Retina (tissue), 1 donor: ENCODE results near the gene AFP.
A peak's percentile ranks its signal among the peaks of the same experiment; 100 is the strongest.

ENCODE experiments used
- DNase-seq: peaks from one replicate; pipeline ENCODE4 v3.0.0-alpha.2; 2016

AFP gene

DNA sequence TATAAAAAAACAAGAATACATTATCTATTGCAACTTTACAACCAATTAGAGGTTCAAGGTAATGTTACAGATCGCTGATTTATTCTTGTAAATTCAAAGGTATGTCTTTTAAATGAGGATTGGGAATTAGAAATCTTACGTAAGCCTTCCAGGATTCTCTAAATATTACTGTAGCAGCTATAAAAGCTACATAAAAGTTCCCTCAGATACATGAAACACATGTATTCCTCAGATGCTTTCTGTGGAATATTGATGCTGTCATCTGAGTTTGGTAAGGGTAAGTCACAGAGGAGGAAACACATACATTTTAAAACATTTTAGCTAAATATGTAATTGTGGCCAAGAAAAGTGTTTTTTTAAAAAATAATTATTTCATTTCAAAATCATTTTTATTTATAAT, 3.4 kb downstream of the AFP start:
- no peak for DNase-seq

DNA sequence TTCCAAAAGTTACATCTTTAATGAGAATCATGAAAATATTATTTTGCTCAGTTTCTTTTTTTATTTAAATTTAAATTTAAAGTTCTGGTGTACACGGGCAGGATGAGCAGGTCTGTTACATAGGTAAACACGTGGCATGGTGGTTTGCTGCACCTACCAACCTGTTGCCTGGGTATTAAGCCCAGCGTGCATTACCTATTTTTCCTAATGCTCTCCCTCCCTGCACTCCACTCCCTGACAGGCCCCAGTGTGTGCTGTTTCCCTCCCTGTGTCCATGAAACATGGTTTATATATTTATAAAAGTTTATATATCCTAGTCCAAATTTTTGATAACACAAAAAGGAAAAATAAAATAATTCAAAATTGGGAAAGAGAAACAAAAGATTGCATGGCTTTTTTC, 4.0 kb downstream of the AFP start:
- no peak for DNase-seq

DNA sequence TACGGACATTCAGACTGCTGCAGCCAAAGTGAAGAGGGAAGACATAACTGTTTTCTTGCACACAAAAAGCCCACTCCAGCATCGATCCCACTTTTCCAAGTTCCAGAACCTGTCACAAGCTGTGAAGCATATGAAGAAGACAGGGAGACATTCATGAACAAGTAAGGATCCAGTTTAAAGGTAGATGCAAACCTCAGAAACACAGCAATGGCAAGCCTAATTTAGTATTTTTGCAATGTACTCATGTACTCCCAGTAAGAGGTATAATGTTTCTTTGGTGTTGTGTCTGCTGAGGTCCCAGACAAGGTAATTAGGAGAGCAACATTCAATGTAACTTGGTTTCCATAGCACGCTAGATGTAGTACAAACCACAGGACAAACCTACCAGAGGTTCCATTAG, 4.6 kb downstream of the AFP start:
- DNase-seq: no peak

DNA sequence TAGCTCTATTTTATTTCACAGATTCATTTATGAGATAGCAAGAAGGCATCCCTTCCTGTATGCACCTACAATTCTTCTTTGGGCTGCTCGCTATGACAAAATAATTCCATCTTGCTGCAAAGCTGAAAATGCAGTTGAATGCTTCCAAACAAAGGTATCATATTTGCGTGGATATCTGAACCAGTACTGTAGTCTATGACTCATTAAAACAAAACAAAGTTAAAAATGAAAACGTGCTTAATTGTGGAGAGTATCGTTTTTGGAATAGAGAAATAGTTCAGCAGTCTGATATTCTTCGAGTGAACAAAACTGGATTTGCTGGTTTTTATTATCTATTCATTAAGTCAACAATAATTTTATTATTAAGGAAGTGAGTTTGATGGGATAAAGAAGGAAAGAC, 6.3 kb downstream of the AFP start:
- no peak for DNase-seq

DNA sequence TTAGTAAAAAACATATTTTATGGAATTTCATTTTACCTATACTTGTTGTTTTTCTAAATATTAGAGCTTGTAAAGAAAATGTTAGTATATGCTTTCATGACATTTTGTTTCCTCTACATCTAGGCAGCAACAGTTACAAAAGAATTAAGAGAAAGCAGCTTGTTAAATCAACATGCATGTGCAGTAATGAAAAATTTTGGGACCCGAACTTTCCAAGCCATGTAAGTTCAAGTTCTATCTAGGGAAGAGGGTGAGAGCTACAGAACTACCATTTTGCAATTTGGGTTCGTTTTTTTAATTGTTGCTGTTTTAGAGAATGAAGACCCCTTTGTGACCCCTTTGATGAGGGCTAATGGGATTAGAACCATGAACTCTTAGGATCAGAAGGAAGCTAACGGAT, 7.2 kb downstream of the AFP start:
- DNase-seq: no peak

DNA sequence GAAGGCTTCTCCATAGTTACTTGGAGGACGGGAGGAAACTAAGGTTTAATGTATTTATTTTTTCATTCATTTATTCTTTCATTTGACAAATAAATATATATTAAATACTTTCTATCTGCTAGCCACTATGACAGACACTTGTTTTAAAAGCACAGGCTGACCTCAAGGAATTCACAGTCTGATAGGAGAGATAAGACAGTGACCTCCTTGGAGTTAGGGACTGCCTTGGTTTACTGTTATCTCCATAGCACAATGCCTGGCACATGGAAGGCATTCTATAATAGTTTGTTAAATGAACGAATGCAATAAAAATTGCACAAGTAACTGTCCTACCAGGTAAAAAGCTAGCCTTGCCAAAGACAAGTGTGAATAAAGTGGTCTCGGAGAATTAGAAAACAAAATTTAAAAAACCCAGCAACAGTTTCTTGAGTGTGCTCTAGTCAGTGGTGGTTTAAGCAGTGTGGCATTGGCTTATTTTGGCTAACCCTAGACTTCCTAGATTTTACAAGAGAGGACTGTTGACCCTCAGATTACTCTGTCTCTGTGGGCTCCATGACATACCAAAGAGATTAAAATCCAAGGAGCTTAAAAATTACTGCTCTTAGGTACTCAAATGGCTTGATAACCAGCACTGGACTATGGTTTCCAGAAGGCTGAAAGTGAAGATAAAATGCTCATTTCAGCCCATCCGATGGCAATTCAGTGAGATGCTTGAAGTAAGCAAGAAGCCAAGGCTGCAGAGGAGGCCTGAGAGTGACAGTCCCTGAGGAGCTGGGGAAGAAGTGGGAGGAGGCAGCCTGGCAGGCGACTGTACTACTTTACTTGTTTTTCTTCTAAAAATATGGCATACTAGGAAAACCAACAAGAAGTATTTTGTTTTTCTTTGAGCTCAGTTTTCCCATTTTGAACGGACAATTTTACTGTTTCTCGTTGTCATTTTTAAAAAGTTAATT, 9.6 kb downstream of the AFP start:
- DNase-seq: peak; percentile 10

DNA sequence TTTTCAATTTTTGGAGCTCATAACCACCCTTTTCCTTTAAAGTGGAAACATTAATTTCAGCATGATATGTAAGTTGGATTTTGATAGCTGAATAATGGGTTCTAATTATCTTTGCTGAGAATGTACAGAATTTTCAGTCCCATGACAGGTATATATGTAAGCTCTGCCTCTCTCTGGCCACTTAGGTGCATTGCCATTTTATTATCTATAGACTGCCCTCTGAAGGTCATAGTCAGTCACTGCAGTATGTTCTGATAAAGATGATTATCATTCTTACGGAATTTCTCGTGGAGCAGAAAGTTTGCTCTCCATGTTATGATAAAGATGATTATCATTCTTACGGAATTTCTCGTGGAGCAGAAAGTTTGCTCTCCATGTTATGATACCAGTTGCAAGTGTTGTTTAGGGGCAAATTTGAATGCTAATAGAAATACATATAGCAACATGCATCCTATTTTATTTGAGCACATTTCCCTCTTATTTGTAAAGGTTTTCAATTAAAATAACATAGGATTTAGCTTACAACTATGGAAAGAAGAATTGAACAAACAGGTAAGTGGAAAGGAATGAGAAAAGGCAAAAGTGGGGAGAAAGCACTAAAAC, 10.4 kb downstream of the AFP start:
- no peak for DNase-seq

DNA sequence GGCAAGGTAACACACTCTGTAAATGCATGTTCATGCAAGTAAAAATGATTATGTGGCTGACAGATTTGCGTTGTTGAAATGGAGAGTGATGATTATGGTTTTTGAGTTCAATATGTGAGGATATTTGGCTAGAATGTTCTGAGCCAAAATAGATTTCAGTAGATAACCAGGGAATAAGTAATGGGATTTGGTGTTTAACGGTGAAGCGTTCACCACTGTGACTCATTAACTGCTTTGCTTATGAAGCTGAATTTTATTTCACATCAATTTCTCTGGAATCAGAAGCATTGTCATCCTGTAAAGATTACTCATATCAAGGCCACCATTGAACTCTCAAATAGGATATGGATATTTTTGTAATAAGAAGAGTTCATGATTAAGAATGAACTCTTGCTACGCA, 11.7 kb downstream of the AFP start:
- no peak for DNase-seq

DNA sequence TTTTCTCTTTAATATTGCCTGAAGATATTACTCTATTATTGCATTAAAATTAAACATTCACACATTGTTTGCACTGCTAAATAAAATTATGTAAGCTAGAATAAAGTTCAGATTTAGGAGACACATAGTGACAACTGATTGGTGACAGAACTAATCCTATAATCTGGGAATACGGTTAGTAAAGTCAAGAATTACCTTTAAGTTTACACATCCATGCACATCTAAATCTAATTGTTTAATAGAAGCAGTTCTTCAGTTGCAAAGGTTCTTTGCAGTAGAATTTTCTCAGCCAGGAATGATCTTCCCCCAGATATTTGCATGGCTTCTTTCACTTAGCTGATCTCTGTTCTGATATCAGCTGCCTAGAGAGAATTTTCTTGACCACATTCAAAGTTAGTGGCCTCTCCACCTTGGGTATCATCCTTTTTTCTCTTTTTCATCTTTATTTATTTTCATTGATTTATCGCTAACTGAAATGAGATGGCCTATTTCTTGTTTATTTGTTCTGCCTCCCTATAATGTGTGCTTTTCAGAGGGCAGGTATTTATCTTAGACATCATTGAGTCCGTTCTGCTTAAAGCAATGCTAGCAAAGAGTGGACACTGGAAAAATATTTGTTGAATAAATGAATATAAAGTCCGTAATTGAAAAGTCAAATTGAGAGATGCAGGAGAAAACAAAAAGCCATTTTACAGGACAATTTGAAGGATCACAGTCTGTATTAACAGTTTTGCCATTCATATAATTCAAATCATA, 12.6 kb downstream of the AFP start:
- DNase-seq: no peak

DNA sequence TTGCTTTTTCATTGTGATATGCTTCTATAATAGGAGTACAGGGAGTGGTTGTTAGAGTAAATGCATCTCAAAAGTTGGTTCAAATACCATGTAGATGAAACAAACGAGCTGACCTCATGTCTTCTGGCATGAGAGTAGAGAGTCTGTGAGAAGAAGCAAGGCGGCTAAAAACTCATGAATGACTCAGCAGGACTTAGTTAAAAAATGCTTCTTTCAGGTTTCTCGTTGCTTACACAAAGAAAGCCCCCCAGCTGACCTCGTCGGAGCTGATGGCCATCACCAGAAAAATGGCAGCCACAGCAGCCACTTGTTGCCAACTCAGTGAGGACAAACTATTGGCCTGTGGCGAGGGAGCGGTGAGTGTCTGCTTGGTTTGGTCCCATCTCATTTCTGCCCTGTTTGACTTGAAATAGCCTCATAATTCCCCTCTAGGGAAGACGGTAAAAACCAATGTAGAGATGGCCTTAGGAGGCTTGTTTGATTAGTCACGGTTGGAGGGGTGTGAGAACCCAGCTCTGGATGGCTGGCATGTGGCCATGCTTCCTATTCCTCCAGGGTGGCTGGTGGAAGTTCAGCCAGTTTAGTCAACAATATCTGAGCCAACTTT, 14.5 kb downstream of the AFP start:
- DNase-seq: no peak

DNA sequence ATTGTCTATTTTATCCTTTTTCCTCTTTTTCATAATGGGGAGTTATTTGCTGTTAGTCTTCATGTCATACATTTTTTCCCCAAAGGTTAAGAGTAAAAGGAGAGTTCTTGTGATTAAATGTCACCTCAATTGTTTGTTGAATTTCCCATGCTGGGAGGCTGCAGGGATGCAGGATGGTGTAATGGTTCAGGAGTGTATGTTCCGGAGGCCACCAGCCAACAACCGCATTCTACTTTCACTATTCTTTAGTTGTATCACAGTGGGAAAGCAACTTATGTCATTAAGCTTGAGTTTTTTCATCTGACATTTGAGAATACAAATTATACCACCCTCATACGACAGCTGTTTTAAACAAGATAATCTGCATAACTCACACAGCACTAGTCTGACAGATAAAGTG, 15.4 kb downstream of the AFP start:
- DNase-seq: no peak

DNA sequence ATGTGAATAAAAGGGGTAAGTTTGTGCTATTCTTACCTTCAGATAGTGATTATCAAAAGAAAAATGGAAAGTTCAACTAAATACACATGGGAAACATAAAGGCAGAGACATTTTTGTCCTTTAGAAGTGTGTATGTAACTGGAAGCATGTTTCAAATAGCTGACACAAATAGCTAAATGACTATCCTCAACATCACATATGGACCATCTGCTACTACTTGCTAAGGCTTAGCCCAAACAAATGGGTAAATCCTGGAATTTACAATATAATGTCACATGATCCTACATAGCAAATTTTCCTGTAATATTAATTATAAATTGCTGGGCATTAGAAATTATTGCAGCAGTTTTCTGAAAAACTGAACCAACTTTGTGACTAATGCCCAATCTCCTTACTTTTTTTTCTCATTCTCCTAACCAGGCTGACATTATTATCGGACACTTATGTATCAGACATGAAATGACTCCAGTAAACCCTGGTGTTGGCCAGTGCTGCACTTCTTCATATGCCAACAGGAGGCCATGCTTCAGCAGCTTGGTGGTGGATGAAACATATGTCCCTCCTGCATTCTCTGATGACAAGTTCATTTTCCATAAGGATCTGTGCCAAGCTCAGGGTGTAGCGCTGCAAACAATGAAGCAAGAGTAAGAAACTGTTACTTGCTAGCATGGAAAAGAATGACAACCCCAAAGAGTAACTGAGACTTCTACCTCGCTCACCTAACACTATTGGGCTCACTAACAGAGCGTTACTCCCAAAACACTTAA, 16.1 kb downstream of the AFP start:
- DNase-seq: no peak

DNA sequence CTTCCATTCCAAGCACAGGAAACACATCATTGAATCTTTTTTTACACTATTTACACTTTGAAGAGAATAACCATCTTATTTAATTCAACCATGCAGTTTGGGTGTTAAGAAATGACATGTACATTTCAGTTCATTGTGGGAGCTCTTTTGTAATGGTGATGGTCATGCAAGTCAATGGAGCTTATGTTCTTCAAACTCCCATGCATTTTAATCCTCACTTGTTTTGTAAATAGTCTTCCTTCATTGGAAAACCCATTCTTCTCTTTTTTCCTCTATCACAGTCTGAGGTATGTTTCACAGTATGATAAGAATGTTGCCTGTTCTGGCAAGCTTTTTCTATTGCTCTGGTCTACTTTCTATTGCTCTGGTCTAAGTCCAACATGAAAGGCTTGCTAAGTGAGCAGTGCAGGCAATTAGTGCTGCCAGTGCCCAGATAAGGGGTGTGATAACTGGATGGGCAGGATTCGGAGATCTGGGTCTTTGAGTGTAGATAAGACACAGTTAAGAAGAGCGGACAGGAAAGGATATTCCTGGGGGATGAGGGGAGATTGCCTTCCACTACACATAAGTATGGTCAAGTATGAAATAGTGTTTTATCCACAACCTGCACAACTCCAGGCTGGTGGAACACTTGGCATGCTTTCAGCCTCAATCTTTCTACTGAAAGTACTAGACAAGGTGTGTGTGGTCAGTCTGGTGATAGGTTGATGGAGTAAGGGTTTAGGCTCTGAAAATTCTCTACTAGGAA, 17.1 kb downstream of the AFP start:
- no peak for DNase-seq

DNA sequence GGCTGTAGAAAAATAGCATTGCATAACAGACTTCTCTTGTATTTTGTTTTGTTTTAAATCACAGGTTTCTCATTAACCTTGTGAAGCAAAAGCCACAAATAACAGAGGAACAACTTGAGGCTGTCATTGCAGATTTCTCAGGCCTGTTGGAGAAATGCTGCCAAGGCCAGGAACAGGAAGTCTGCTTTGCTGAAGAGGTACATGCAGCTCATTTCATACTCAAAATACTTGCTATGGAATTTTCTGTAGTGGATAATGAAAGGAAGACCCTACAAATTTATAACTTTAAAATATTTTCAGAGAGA, 17.6 kb downstream of the AFP start:
- DNase-seq: no peak

DNA sequence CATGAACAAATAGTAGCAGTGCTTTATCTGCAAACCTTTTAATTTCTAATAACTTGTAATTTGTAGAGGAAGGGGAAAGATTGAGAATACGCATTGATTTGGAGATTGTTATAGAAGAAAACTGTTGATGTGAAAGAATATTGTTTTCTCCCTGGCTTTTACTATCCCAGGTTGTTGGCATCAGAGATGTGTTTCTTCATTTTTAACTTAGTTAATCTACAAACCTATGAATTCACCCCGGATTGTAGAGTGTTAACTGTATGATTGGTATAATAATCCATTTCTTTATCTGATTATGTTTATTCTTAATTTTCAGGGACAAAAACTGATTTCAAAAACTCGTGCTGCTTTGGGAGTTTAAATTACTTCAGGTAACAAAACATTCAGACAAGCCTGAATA, 18.9 kb downstream of the AFP start:
- DNase-seq: no peak

DNA sequence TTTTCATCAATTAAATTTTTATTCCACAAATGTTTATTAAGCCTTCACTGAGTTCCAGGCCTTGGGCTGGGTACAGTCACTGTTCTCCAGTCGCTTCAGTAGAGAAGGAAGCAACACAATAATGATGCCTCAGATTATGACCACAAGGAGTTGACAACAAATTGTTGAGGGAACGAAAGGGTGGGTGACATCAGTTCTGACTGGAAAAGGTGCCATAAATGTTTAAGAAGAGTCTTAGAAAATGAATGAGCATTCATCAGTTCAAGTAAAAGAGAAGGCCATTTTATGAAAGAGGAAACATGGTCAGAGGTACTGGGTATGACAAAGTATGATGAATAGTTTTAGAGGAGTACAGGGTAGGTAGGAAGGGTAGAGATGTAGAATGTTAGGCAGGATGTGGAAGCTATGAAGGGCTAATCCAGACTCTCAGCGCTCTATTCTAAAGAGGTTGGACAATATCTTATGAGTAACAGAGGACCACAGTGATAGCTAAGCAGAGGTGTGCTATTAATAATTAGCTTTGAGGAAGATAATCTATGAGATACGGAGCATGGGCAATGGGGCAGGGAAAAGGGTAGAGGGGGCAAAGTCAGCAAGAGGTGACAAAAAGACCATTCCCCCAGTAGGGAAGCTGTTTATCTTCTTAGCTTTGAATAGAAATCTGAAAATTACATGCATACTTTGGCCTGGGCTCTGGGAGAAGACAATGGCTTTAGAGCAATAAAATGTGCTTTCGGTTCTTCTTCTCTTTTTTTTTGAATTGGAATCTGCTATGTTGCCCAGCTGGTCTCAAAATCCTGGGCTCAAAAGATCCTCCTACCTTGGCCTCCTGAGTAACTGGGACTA, 20.4 kb downstream of the AFP start:
- DNase-seq: no peak

DNA sequence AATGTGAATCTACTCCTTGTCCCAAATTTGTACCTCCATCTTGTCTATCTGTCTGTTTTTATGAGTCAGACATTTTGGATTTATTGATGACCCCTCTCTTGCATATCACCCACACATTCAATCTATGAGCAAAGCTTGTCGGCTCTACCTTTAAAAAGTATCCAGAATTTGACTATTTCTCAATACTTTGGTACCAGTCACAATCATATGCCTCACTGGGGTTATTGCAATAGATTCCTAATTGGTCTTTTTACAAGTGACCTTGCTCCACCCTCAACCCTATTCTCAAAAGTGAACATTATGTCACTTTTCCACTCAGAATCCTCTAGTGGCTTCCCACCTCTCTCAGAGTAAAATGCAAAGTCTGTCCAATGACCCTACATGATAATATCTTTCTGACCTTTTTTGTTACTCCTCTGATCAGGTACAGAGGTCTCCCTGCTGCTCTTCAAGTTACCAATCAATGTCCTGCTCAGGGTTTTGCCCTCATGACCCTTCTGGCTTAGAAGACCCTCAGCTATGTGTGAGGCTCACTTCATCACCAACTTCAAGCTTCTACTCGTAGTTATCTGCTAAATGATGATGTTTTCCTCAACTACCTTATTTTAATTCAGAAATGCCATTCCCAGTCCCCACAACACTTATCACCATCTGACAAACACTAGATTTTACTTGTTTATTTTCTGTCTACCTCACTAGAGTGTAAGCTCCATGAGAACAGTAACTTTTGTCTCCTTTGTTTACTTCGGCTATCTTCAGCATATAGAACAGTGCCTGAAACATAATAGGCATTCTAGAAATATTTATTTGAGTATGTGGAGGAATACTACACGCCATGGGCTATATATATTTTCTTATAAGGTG, 22.4 kb downstream of the AFP start:
- DNase-seq: no peak

DNA sequence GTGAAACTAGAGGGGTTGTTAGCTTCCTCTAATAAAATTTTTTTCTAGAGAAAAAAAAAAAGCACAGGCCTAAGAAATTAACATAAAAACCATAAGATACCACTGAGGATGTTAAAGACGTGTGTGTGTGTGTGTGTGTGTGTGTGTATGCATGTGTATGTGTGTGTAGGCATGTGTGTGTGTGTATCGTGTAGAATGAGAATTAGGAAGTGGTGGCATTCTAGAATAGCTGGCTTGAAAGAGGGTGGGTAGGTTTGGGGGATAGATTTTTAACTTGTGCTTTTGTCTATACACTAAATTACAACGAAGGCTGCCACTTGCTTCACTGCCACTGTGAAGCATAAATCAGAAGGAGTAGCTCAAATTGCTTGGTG, 23.0 kb downstream of the AFP start:
- DNase-seq: no peak

DNA sequence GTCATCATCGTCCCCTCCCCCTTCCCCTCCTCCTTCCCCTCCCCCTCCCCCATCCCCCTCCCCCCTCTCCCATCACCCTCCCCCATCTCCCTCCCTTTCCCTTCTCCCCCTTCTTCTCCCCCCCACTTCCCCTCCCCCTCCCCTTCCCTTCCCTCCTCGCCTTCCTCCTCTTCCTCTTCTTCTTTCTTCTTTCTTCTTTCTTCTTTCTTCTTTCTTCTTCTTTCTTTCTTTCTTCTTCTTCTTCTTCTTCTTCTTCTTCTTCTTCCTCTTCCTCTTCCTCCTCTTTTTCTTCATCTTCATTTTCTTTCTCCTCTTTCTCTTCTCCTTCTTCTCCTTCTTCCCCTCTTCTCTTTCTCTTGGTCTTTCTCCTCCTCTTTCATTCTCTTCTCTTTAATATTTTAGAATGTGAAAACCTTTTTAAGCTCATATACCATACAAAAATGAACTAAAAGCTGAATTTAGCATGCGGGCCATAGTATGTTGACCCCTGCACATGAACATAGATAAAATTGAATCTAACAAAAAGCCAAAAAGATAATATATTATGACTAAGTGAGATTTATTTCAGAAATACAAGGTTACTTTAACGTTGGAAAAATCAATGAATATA, 25.0 kb downstream of the AFP start:
- DNase-seq: no peak

DNA sequence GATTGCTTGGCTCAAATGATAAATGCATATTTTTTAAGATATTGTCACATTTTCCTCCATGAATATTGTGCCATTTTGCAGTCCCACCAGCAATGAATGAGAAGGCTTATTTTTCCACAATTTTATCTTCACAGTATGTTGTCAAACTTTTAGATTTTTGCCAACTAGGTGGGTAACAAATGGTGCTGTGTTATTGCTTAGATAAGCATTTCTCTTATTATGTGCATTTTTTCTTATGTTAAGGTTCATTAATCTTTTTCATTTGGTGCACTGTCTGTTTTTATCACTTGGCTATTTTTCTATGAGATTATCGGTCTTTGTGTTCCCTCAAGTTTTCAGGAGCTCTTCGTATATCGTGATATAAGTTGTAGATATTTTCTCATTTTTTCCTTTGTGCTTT, 32.1 kb downstream of the AFP start:
- DNase-seq: no peak
